ENCODE data around the gene BMP7. TPM values are rescaled to one million over a fixed set of nuclear protein-coding genes. Genes with fewer than 3 reads are reported as not detected.

The BMP7 gene
- total and polyA plus RNA-seq, 7 donors: under 0.01 to 5.4 (median 2.5) TPM

- 68 to 80% methylated on average over 8 of the region's 8 CpGs for WGBS, 2 donors
Measured at GRCh38 chr20:57277398-57278105, 11.1 kb upstream of the BMP7 start.

GRCh38 chr20:57276221-57276620, 9.8 kb upstream of the BMP7 start:
- intact Hi-C loops (cut with DNase I): loop anchor here (5.0 kb wide), 1 partner anchor 46 kb away; no protein-coding TSS in a partner anchor
- Histone ChIP-seq H3K4me1 (no peaks in the 10 kb centered on the region), H3K27me3 (no peaks in the 10 kb centered on the region), H3K9me3 (no peaks in the 10 kb centered on the region), H3K27ac (no peak overlapping the region), H3K4me3 (no peak overlapping the region), H3K36me3 (no peaks in the 10 kb centered on the region)
- no peak for TF ChIP-seq POLR2A (IDR thresholded peaks at IDR 0.05)
- no peak for DNase-seq
- WGBS, 2 donors: 84% methylated on average over 5 of the region's 5 CpGs

More at GRCh38 chr20:57277398-57278105, 11.1 kb upstream of the BMP7 start:
- no peak for DNase-seq
- H3K4me3 ChIP-seq: no peak overlapping the region
- H3K9me3 ChIP-seq: no peaks in the 10 kb centered on the region
- H3K4me1 ChIP-seq: peaks cover 0 to 2% (median 0%) of the 10 kb centered on the region in 4 donors
- TF ChIP-seq POLR2A (IDR thresholded peaks at IDR 0.05) (no peak), POLR2AphosphoS5 (IDR thresholded peaks at IDR 0.05) (no peak)
- no peak overlapping the region for H3K27ac ChIP-seq
- H3K36me3 ChIP-seq: no peaks in the 10 kb centered on the region
- H3K27me3 ChIP-seq: no peaks in the 10 kb centered on the region
- intact Hi-C loops (cut with DNase I): loop anchor here (5.0 kb wide), 1 partner anchor 45 kb away; no protein-coding TSS in a partner anchor

GRCh38 chr20:57275813-57276212, 9.4 kb upstream of the BMP7 start:
- no peak overlapping the region for H3K4me3 ChIP-seq
- 69 to 74% methylated on average over 5 of the region's 5 CpGs for WGBS, 2 donors

GRCh38 chr20:57275334-57275733, 8.9 kb upstream of the BMP7 start:
- no peak for DNase-seq
- Histone ChIP-seq H3K27ac (no peak overlapping the region), H3K4me1 (no peaks in the 10 kb centered on the region), H3K27me3 (no peaks in the 10 kb centered on the region), H3K36me3 (no peaks in the 10 kb centered on the region), H3K4me3 (no peak overlapping the region), H3K9me3 (no peaks in the 10 kb centered on the region)
- WGBS, 2 donors: 76 to 81% methylated on average over 3 of the region's 3 CpGs
- intact Hi-C loops (cut with DNase I): loop anchor here (5.0 kb wide), 1 partner anchor 47 kb away; no protein-coding TSS in a partner anchor
- TF ChIP-seq POLR2A (IDR thresholded peaks at IDR 0.05) (no peak), POLR2AphosphoS5 (IDR thresholded peaks at IDR 0.05) (no peak)

More at GRCh38 chr20:57275813-57276212, 9.4 kb upstream of the BMP7 start:
- Histone ChIP-seq H3K27me3 (no peaks in the 10 kb centered on the region), H3K36me3 (no peaks in the 10 kb centered on the region), H3K27ac (no peak overlapping the region), H3K9me3 (no peaks in the 10 kb centered on the region), H3K4me1 (no peaks in the 10 kb centered on the region)
- no peak for TF ChIP-seq POLR2A (IDR thresholded peaks at IDR 0.05)
- TF ChIP-seq CTCF (IDR thresholded peaks at IDR 0.05): no peak
- TF ChIP-seq EP300 (IDR thresholded peaks at IDR 0.05): no peak
- TF ChIP-seq POLR2AphosphoS5 (IDR thresholded peaks at IDR 0.05): no peak
- intact Hi-C loops (cut with DNase I): loop anchor here (5.0 kb wide), 1 partner anchor 46 kb away; no protein-coding TSS in a partner anchor
- no peak for DNase-seq

GRCh38 chr20:57274846-57275245, 8.4 kb upstream of the BMP7 start:
- no peak for TF ChIP-seq EP300 (IDR thresholded peaks at IDR 0.05)
- no peak for TF ChIP-seq POLR2A (IDR thresholded peaks at IDR 0.05)
- TF ChIP-seq POLR2AphosphoS5 (IDR thresholded peaks at IDR 0.05): no peak
- TF ChIP-seq CTCF (IDR thresholded peaks at IDR 0.05): no peak
- DNase-seq: no peak
- 73 to 83% methylated on average over 4 of the region's 4 CpGs for WGBS, 2 donors
- no peaks in the 10 kb centered on the region for H3K36me3 ChIP-seq
- no peaks in the 10 kb centered on the region for H3K27me3 ChIP-seq
- no peak overlapping the region for H3K4me3 ChIP-seq
- intact Hi-C loops (cut with DNase I): loop anchor here (5.0 kb wide), 1 partner anchor 47 kb away; no protein-coding TSS in a partner anchor
- H3K27ac ChIP-seq: no peak overlapping the region
- no peaks in the 10 kb centered on the region for H3K9me3 ChIP-seq
- no peaks in the 10 kb centered on the region for H3K4me1 ChIP-seq

GRCh38 chr20:57274299-57274698, 7.9 kb upstream of the BMP7 start:
- TF ChIP-seq POLR2A (IDR thresholded peaks at IDR 0.05): no peak
- WGBS, 2 donors: 86 to 91% methylated on average over 3 of the region's 3 CpGs
- H3K36me3 ChIP-seq: no peaks in the 10 kb centered on the region
- H3K9me3 ChIP-seq: no peaks in the 10 kb centered on the region
- H3K4me1 ChIP-seq: no peaks in the 10 kb centered on the region
- H3K4me3 ChIP-seq: no peak overlapping the region
- intact Hi-C loops (cut with DNase I): no loop called here
- no peak overlapping the region for H3K27ac ChIP-seq
- DNase-seq: no peak
- no peaks in the 10 kb centered on the region for H3K27me3 ChIP-seq

All from sigmoid colon (tissue), 7 donors.